CD4-positive, alpha-beta T cell treated with Interleukin-17A for 4 hours (primary cell): Measurements from ENCODE around the gene FSTL1.

ENCODE experiments used
- DNase-seq: peaks from one replicate; pipeline ENCODE4 v3.0.0-alpha.2; 2020; ENCODE audit warnings: mixed read lengths

Gene FSTL1

DNA sequence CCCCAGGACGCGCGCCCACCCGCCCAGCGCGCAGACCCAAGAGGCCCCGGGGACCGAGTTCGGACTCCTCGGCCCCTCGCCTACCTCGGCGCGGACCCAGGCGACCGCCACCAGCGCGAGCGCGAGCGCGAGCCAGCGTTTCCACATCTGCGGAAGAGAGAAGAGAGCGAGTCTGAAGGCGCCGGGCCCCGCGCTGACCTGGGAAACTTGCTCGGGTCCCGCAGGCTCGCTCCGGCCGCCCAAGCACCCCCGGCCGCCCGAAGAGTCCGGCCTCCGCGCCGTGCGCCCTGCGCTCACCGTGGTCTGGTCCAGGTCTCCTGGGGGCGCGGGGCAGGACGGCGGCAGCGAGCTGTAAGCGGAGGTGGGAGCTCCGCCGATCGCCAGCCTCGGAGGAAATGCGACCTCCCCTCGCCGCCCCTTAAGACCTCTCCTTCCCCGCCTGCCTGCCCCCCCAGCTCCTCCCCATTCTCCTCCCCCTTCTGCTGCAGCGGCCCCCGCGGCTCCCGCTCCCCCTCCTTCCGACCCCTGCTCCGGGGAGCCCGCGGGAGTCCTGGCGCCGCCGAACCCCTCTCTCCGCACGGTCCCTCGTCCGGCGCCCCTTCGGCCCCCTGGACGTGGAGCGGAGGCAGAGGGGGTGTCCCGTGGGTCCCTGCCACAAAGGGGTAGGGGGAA is at the start of gene FSTL1:
TSS of gene FSTL1 (minus strand) at position 393 of the 672 bp plus-strand sequence. CDS start at position 147, 246 bp downstream.
- DNase-seq, result no peak

DNA sequence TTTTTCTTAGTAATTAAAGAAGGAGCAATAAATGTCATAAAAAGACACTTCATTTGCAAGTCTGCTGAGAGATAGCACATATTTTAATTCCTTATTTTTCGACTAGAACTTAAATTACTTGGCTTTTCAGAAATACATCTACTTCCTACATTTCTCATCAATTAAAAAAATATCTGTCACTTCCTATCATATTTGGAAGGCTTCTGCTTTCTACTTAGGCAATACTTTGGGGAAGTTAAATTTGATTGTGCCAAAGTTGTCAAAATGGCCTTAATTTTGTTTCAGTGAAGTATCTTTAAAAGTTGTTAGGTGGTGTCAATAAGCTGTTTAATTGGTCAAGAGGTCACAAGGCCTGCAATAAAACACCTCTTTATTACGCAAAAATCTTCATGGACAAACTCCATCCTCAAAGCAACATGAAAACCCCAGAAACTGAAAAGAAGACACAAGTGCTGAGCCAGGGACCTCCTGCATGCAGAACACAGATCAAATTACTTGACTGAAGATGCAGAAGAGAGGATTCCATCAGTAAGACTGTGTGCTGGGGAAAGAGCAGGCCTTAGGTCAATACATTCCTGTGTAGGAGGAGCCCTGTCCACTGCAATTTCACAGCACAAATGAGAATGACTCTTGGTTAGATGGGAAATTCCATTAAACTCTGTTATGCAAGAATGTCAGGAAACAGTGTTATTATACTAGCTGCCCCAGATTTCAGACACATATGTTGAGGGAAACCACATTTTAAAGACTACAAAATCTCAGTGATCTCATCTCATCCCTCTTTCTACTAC is 48.0 kb upstream of the FSTL1 start:
- DNase-seq, result no peak

- DNase-seq, result no peak
Measured at GRCh38 chr3:120497818-120498217, 47.0 kb upstream of the FSTL1 start.

GRCh38 chr3:120497336-120497735 is 46.5 kb upstream of the FSTL1 start:
- DNase-seq, result no peak

DNA sequence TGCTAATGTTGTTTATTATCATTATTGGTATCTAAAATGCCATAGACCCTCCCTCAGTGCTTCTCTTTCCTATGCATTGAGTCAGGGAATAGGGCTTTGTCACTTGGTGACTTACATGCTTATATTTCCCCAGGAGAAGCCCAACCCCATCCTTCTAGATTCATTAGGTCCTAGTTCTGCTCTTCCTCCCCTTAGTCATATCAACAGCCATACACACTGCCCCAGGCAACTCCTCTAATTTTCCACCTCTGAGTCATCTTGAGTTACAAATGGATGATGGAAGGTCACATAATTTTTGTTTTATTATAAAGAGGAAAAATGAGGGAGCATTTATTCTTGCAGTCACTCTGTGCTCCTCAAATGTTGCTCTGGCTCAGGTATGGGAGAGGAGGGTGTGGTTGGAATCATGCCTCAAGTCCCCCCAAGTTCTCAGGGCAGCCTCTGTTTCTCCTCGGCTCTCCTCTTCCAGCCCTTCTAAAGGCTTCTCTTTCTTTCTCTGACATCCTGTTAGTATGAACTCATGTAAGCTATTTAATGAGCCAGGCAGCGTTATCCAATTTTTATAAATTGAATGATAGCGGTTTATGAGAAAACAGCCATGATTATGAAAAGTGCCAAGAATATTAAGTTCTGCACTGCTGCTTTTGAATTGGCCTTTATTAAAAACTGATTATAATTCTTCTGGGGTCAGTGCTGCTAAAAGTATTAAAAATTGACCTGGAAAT is 45.6 kb upstream of the FSTL1 start:
- no peak for DNase-seq

DNA sequence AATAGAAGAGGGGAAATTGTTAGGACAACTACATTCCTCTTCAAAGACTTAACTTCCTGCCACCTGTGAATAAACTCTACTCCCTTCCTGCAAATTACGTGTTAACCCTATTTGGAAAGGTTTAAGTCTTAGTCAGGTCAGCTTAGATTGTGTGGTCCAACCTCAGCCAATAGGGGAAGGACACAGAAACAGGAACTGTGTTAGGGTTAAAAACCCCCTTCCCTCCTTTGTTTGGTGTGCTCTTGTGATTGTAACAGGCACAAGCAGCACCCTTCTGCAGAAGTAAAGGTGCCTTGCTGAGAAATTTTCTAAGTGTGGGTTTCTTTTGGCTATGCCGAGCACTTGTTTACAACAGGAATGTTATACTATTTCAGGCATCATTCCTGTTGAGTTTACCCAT is 45.0 kb upstream of the FSTL1 start:
- no peak for DNase-seq

DNA sequence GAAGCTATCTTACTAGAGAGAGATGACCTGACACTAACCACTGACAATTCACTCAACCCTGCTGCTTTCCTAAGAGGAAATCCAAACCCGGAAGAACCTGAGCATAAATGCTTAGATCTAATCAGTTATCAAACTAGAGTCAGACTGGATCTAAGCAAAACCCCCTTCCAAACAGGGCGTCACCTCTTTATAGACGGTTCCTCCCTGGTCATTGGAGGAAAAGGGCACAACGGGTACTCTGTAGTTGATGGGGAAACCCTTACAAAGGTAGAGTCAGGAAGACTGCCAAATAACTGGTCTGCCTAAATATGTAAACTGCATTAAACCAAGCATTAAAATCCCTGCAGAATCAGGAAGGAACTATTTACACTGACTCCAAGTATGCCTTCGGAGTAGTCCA is 41.3 kb upstream of the FSTL1 start:
- no peak for DNase-seq

GRCh38 chr3:120489421-120489820 is 38.6 kb upstream of the FSTL1 start:
- no peak for DNase-seq

DNA sequence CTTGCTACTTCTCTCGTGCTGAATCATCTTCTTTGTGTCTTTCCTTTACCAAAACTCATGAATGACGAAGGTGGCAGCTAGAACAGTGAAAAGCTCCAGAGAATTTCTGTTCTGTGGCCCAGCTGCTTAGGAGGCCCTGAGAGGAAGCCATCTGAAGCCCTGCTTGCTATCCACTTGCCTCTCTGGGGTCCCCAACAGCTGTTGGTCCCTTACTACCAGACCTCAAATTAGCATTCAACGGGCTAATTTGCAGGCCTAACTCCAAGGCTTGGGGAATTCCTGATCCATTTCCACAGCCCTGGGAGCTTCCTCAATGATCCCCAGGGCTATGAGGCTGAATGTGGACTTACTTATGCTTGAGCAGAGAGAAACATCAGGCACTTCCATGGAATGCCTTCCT is 37.5 kb upstream of the FSTL1 start:
- DNase-seq, result no peak

DNA sequence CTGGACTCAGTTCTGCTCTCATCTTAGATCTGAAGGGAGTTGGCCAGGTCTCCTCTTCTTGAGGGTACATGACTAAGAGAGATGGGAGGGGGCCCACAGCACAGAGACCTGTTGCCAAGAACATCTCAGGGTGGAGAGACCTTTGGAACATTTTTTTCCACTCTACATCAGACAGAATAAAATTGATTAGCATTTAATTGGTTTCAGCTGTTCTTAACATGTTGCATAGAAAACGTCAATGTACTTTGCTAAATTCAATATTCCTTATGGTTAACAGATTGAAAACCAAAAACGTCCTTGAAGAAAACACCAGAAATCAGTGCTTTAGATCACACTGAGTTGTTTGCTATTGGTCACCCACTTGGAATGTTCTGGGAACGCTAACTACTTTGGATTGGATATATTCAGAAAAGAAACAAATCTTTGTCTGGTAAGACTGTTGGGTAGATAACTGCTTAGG is 36.4 kb upstream of the FSTL1 start:
- no peak for DNase-seq

DNA sequence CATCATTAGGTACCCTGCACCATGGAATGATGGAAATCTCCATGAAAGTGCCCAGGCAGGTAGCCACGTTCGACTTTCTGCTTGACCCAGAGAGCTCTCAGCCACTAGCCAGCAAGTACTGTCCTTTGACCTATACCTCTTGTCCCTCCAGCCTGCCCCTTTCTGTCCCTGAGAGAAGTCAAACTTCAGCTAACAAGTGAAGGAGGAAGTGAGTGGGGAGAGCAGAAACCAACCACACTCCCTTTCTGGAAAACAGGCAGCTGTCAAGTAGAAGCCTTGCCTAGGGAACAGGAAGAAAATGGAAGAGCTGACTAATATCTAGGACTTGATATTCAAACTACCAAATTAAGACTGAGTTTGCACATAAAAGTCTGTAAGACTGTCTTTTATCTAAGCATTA is 30.3 kb upstream of the FSTL1 start:
- no peak for DNase-seq

DNA sequence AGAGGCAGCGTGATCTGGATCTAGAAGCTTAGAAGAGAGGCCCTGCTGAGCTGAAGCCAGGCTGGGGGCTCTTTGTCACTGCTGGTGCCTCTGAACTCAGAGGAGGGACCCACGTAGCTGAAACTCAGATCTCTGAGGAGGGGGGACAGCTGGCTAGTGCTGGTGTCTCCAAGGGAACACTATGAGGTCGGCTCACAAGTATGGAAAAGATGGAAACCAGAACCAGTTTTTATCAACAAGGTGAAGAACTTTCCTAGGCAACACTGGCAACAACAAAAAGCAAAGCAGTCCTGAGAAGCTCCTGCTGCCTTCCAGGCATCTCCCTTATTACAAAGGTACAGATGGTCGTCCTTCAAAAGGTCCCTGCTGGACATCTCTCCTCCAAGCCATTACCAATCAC is 27.0 kb upstream of the FSTL1 start:
- DNase-seq, result no peak

DNA sequence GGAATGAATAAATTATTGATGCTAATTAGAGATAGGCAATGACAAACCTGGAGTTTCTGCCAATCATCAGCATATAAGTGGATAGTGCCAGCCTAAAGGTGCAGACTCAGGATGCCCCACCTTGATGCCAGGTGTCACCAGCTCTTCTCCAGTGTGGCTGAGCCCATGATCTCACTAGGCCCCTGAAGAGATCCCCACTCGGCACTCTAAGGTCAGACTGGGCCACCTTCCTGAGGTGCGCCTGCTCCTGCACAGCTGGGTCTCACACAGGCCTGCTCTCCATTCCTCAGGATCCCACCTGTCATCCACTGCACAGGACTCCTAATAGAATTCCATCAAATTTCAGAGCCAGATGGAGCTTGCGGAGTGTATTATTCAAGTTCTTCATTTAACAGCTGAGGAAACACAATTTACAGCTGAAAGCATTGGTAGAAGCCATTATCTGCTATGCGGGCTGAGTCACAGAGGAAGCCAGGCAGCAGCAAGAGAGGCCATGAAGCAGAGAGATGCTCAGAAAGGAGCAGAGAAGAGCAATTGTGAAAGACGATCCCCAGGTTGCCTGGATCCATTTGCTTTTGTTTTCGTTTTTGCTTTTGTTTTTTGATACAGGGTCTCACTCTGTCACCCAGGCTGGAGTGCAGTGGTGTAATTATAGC is 25.1 kb upstream of the FSTL1 start:
- DNase-seq, result no peak

- DNase-seq, result no peak
Measured at GRCh38 chr3:120473896-120474675, 23.3 kb upstream of the FSTL1 start.

DNA sequence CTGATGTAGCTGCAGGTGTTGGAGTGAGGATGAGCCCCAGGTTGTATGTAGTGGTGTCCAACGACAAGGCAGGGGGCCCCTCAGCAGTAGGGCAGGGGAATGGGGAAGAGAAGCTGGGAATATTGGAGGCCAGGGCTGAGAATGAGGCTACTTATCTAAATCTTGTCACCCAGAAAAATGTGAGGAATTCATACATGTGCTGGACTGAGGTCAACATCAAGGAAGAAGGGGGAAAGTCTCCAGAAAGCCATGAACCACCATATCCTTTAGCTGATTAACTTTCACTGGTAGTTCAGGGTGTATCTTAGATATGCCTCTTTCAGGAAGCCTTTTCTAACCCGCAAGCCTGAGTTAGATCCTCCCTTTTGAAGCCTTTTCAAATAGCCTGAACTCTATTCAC is 22.6 kb upstream of the FSTL1 start:
- DNase-seq, result no peak

DNA sequence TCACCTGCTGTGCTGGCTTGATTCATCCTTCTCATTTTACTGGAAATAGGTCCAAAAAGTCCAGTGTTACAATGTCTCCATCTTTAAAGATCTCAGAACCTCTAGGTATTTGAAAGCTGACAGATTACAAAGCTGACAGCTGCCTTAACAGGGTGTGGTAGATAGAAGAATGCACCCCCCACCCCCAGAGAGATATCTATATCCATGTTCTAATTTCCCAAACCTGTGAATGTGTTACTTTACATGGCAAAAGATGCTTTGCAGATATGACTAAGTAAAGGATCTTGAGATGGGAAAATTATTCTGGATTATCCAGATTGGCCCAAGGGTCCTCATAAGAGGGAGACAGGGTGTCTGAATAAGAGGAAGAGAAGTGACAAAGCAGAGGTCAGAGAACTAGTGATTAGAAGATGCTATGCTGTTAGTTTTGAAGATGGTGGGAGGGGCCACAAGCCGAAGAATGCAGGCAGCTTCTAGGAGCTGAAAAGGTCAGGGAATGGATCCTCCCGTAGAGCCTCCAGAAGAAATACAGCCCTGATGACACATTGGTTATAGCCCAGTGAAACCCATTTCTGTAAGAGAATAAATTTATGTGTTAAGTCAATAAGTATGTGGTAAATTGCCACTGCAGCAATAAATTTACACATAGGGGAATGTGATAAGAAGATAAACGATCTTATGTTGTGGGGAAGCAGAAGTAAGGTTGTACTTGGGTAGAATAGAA is 21.5 kb upstream of the FSTL1 start:
- no peak for DNase-seq

- no peak for DNase-seq
Measured at GRCh38 chr3:120471643-120472042, 20.9 kb upstream of the FSTL1 start.

DNA sequence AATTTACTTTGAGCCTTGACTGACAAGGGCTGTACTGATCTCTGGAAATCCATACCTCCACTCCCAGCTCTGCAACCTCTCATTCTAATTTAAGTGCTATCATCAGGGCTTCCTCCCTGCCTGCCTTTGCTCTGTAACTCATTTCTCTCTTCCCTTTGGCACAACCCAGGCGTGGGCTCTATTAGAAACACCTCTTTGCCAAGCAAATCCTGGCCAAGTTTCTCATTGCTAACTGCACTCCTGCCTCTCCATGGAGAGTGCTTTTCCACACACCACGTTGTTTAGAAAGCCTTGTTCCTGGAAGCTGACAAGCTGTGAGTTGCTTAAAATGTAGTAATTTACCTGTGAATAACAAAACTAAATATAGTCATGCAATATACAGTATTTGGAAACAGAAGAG is 20.1 kb upstream of the FSTL1 start:
- DNase-seq, result no peak

DNA sequence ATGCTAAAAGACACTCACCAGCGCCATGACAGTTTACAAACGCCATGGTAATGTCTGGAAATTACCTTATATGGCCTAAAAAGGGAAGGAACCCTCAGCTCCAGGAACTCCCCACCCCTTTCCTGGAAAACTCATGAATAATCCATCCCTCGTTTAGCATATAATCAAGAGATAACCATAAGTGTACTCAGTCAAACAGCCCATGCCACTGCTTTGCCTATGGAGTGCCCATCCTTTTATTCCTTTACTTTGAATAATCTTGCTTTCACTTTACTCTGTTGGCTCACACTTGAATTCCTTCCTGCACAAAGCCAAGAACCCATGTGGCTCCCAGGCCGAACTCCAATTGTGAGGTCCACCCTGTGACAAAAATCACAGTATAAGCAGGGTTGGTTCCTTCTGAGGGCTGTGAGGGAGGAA is 19.1 kb upstream of the FSTL1 start:
- DNase-seq, result no peak

GRCh38 chr3:120469440-120469839 is 18.6 kb upstream of the FSTL1 start:
- DNase-seq, result no peak

DNA sequence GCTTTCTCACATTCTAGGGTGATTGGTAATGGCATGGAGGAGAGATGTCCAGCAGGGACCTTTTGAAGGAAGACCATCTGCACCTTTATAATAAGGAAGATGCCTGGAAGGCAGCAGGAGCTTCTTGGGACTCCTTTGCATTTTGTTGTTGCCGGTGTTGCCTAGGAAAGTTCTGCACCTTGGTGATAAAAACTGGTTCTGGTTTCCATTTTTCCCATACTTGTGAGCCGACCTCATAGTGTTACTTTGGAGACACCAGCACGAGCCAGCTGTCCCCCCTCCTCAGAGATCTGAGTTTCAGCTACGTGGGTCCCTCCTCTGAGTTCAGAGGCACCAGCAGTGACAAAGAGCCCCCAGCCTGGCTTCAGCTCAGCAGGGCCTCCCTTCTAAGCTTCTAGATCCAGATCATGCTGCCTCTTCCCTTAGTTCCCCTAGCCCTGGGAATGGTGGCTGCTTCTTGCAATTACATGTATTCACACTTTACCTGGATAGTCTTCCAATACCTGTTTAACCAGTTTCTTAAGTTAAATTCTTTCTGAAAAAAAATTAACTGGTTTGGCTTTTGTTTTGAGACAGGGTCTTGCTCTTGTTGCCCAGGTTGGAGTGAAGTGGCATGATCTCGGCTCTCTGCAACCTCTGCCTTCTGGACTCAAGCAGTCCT is 18.0 kb upstream of the FSTL1 start:
- DNase-seq, result no peak
